ENCODE data around the gene KIAA1549. TPM values are rescaled to one million over a fixed set of nuclear protein-coding genes. Genes with fewer than 3 reads are reported as not detected.

KIAA1549 gene
- total and polyA plus RNA-seq, 2 of the 8 experiments (the other 6 are each of a cell fraction or from before 2014, with no cell fraction given): 6.5 to 17.3 TPM

DNA sequence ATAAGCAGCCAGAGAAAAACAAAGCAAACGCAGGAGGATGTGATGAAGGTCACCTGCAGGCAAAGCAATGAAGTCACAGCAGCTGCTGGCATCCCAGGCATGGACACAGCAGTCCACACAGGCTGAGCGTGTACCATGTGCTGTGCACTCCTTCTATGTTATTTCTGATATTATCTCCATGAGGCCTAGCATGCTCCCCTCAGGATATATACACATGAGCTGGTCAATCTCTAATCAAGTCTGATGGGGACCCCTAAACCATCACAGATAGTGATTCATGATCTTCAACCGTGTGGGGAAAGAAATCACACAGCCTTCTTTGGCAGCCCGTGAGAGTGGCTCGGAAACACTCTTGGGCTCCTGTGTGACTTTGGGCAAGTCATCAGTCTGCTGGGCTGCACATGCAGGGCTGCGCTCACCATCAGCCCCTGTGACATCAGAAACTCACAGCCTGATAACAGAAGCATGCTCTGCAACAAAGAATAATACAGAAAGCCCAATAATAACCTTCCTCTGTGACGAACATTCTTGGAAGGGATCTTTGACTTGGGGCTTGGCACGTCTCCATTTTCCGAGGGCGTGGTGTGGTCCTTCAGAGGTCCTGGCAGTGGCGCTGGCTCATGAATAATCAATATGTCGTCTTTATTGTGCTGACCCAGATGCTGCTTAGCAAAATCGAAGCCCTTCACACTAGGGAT, 100.2 kb downstream of the KIAA1549 start:
- Histone ChIP-seq H4K8ac (ENCODE audit: extremely low read depth, insufficient read depth, low read length) (no peak overlapping the region), H2BK20ac (ENCODE audit: low read length) (no peak overlapping the region), H3K79me2 (ENCODE audit: control insufficient read depth in 1 of 2, insufficient read depth in 2 of 2, low read length in 2 of 2) (no peaks in the 10 kb centered on the region), H3K56ac (replicated peaks; ENCODE audit: insufficient read length, low read depth, low read length) (no peak overlapping the region), H3K9me3 (ENCODE audit: insufficient read depth in 2 of 2, low read depth in 1 of 2, low read length in 1 of 2) (no peaks in the 10 kb centered on the region), H2BK12ac (ENCODE audit: low read depth, low read length) (no peak overlapping the region), H3K23ac (ENCODE audit: insufficient read length) (no peak overlapping the region), H2BK5ac (ENCODE audit: low read depth, low read length) (no peak overlapping the region), H3K36me3 (ENCODE audit: control insufficient read depth in 2 of 4, insufficient read depth in 4 of 4, low read length in 3 of 4) (peaks cover 0 to 6% (median 3%) of the 10 kb centered on the region in 4 experiments; a peak in 3 of 8 replicates), H4K91ac (replicated peaks; ENCODE audit: insufficient read length, low read length) (no peak overlapping the region), H2BK120ac (replicated peaks; ENCODE audit: low read depth, low read length) (no peak overlapping the region), H3K9ac (replicated peaks in 1 of 4; ENCODE audit: extremely low read depth in 1 of 4, low read depth in 3 of 4, low read length in 3 of 4) (no peak overlapping the region), H2AFZ (ENCODE audit: low read length) (no peak overlapping the region), H3K23me2 (ENCODE audit: low read depth, low read length) (no peaks in the 10 kb centered on the region), H3K27ac (ENCODE audit: low read depth, low read length) (no peak overlapping the region), H2BK15ac (ENCODE audit: low read length) (no peak overlapping the region), H4K5ac (ENCODE audit: insufficient read length, low read depth, low read length) (no peak overlapping the region), H3K4ac (replicated peaks; ENCODE audit: insufficient read length, low read depth, low read length) (no peak overlapping the region), H3K4me3 (ENCODE audit: extremely low read depth in 1 of 4, insufficient read depth in 2 of 4, low read depth in 3 of 4, low read length in 4 of 4) (no peak overlapping the region), H2AK5ac (ENCODE audit: low read depth, low read length) (no peak overlapping the region), H3K79me1 (ENCODE audit: low read depth, low read length) (no peaks in the 10 kb centered on the region; the same call in 1 of the 2 replicates), H3K18ac (ENCODE audit: extremely low read depth, low read length) (no peak overlapping the region), H3K14ac (ENCODE audit: insufficient read length) (no peak overlapping the region), H3K4me1 (replicated peaks in 1 of 4; ENCODE audit: control insufficient read depth in 3 of 4, insufficient read depth in 4 of 4, low read length in 3 of 4) (no peaks in the 10 kb centered on the region), H3K27me3 (replicated peaks in 1 of 4; ENCODE audit: control insufficient read depth in 3 of 4, extremely low read depth in 1 of 4, insufficient read depth in 3 of 4, low read length in 3 of 4) (no peaks in the 10 kb centered on the region), H3K4me2 (ENCODE audit: insufficient read depth in 1 of 2, low read depth in 2 of 2, low read length in 2 of 2) (no peak overlapping the region), H4K20me1 (replicated peaks in 1 of 2; ENCODE audit: control insufficient read depth in 1 of 2, insufficient read depth in 2 of 2, low read length in 2 of 2) (no peaks in the 10 kb centered on the region)
- DNase-seq (ENCODE audit: low read depth in 1 of 2, low spot score in 2 of 2) (no peak), FAIRE-seq (no peak)
- ChIA-PET POLR2A (ENCODE audit: partially characterized antibody) (no interaction called here), CTCF (ENCODE audit: partially characterized antibody) (interaction anchor here (1.6 kb wide), 1 partner anchor 10 kb away, joined by 3 read pairs; no protein-coding TSS in a partner anchor)
- WGBS, 2 experiments (ENCODE audit: extremely low coverage in 1 of 2, insufficient coverage in 1 of 2, insufficient read length in 1 of 2, insufficient replicate concordance in 2 of 2, low coverage in 1 of 2, low lambda C conversion rate in 2 of 2, missing lambda C conversion rate in 1 of 2): 90% methylated on average over 13 of the region's 13 CpGs; no CpG with 5 or more reads in 1 of the 2 experiments
- no peak for TF ChIP-seq MAFK (IDR thresholded peaks at IDR 0.05; ENCODE audit: low read depth, low read length)
- TF ChIP-seq POU5F1 (IDR thresholded peaks at IDR 0.05; ENCODE audit: low read depth, low read length): no peak
- TF ChIP-seq SP1 (IDR thresholded peaks at IDR 0.05; ENCODE audit: low read depth, low read length): no peak
- TF ChIP-seq SP4 (IDR thresholded peaks at IDR 0.05; ENCODE audit: low read length): no peak
- TF ChIP-seq, protein P1, sequence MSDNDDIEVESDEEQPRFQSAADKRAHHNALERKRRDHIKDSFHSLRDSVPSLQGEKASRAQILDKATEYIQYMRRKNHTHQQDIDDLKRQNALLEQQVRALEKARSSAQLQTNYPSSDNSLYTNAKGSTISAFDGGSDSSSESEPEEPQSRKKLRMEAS (IDR thresholded peaks at IDR 0.05): no peak
- no peak for TF ChIP-seq CHD2 (IDR thresholded peaks at IDR 0.05; ENCODE audit: low read length)
- no peak for TF ChIP-seq POLR2A (IDR thresholded peaks at IDR 0.05; ENCODE audit: control extremely low read depth in 1 of 2, low read depth in 2 of 2, low read length in 2 of 2)

Measured in H1 (cell line).